ENCODE data around the gene ACOT9. TPM values are rescaled to one million over a fixed set of nuclear protein-coding genes. Genes with fewer than 3 reads are reported as not detected.

ACOT9 gene
- total and polyA plus RNA-seq, 10 of the 15 experiments (the other 5 are each of a cell fraction or from before 2014, with no cell fraction given) = 17.4 to 42.5 (median 23.3) TPM

DNA sequence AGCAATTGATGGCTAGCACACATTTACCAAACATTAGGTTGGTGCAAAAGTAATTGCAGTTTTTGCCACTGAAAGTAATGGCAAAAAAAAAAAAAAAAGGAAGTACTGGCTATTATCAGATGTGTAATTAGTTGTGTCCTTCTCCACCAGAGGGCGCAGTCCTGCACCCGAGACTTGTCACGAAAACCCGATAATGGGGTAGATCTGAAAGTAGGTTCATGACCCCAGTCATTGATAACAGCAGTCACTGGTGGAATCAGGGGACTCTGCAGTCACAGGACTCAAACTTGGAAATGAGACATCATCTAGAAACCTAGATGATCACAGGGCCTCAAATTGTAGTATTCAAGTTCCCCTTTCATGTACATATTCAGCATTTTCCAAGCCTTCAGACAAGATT lies 13.1 kb upstream of the ACOT9 start (continued):
- TF ChIP-seq, protein P1, sequence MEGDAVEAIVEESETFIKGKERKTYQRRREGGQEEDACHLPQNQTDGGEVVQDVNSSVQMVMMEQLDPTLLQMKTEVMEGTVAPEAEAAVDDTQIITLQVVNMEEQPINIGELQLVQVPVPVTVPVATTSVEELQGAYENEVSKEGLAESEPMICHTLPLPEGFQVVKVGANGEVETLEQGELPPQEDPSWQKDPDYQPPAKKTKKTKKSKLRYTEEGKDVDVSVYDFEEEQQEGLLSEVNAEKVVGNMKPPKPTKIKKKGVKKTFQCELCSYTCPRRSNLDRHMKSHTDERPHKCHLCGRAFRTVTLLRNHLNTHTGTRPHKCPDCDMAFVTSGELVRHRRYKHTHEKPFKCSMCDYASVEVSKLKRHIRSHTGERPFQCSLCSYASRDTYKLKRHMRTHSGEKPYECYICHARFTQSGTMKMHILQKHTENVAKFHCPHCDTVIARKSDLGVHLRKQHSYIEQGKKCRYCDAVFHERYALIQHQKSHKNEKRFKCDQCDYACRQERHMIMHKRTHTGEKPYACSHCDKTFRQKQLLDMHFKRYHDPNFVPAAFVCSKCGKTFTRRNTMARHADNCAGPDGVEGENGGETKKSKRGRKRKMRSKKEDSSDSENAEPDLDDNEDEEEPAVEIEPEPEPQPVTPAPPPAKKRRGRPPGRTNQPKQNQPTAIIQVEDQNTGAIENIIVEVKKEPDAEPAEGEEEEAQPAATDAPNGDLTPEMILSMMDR (IDR thresholded peaks at IDR 0.05 in 2 of 3, conservative IDR thresholded peaks at IDR 0.05 in 1 of 3; ENCODE audit: control insufficient read depth in 2 of 3, extremely low read depth in 1 of 3, insufficient read depth in 1 of 3, low read depth in 3 of 3, low read length in 3 of 3) = peak; percentile 55 to 60 (median 59)
- TF ChIP-seq ATF7 (IDR thresholded peaks at IDR 0.05; ENCODE audit: low read depth) = peak; percentile 70
- TF ChIP-seq, protein P2, sequence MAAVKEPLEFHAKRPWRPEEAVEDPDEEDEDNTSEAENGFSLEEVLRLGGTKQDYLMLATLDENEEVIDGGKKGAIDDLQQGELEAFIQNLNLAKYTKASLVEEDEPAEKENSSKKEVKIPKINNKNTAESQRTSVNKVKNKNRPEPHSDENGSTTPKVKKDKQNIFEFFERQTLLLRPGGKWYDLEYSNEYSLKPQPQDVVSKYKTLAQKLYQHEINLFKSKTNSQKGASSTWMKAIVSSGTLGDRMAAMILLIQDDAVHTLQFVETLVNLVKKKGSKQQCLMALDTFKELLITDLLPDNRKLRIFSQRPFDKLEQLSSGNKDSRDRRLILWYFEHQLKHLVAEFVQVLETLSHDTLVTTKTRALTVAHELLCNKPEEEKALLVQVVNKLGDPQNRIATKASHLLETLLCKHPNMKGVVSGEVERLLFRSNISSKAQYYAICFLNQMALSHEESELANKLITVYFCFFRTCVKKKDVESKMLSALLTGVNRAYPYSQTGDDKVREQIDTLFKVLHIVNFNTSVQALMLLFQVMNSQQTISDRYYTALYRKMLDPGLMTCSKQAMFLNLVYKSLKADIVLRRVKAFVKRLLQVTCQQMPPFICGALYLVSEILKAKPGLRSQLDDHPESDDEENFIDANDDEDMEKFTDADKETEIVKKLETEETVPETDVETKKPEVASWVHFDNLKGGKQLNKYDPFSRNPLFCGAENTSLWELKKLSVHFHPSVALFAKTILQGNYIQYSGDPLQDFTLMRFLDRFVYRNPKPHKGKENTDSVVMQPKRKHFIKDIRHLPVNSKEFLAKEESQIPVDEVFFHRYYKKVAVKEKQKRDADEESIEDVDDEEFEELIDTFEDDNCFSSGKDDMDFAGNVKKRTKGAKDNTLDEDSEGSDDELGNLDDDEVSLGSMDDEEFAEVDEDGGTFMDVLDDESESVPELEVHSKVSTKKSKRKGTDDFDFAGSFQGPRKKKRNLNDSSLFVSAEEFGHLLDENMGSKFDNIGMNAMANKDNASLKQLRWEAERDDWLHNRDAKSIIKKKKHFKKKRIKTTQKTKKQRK (IDR thresholded peaks at IDR 0.05; ENCODE audit: low read depth, low read length) = no peak
- TF ChIP-seq RAD21 (IDR thresholded peaks at IDR 0.05; ENCODE audit: insufficient read depth, low read depth, low read length) = peak; percentile 43
- TF ChIP-seq EP300 (IDR thresholded peaks at IDR 0.05; ENCODE audit: borderline replicate concordance in 1 of 2, control insufficient read depth in 1 of 2, low read depth in 2 of 2, low read length in 2 of 2) = peak in 1 of 2 experiments; percentile 45; a peak in 2 of 4 replicates
- TF ChIP-seq CREB1 (IDR thresholded peaks at IDR 0.05; ENCODE audit: low read depth) = 0 out of 2 replicates have a peak, but pooled peaks have one; percentile 22
- peak in 1 of 2 experiments; percentile 33; a peak in 1 of 4 replicates for TF ChIP-seq IKZF2 (IDR thresholded peaks at IDR 0.05)
- TF ChIP-seq ZNF384 (IDR thresholded peaks at IDR 0.05; ENCODE audit: borderline replicate concordance, low read depth, low read length) = peak; percentile 93
- TF ChIP-seq, protein P3, sequence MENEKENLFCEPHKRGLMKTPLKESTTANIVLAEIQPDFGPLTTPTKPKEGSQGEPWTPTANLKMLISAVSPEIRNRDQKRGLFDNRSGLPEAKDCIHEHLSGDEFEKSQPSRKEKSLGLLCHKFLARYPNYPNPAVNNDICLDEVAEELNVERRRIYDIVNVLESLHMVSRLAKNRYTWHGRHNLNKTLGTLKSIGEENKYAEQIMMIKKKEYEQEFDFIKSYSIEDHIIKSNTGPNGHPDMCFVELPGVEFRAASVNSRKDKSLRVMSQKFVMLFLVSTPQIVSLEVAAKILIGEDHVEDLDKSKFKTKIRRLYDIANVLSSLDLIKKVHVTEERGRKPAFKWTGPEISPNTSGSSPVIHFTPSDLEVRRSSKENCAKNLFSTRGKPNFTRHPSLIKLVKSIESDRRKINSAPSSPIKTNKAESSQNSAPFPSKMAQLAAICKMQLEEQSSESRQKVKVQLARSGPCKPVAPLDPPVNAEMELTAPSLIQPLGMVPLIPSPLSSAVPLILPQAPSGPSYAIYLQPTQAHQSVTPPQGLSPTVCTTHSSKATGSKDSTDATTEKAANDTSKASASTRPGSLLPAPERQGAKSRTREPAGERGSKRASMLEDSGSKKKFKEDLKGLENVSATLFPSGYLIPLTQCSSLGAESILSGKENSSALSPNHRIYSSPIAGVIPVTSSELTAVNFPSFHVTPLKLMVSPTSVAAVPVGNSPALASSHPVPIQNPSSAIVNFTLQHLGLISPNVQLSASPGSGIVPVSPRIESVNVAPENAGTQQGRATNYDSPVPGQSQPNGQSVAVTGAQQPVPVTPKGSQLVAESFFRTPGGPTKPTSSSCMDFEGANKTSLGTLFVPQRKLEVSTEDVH (IDR thresholded peaks at IDR 0.05; ENCODE audit: low read depth, partially characterized antibody) = no peak
- peak in 1 of 2 experiments; percentile 32; a peak in 1 of 4 replicates for TF ChIP-seq BHLHE40 (IDR thresholded peaks at IDR 0.05; ENCODE audit: borderline replicate concordance in 1 of 2, low read depth in 2 of 2, low read length in 1 of 2)

Data from GM12878 (cell line).